GM12878 (cell line): Measurements from ENCODE around the gene DAAM2. TPM values are rescaled to one million over a fixed set of nuclear protein-coding genes. Genes with fewer than 3 reads are reported as not detected.

Experiments used
- ATAC-seq: fragments of 200-7000 bp; cut with Tn5 transposase; 3 replicates; pipeline ENCODE4 v1.9.1; 2020; ENCODE audit warnings: mild to moderate bottlenecking, moderate library complexity
- BruUV-seq: library from RNA; stranded (reverse); fragments of 400-500 nt; replicated peaks from 2 replicates; lab custom pipeline; 2021; lab: Mats Ljungman, UMichigan
- CTCF ChIA-PET: fragments of 300-600 bp; sonication (Branson Sonifier 250); formaldehyde crosslinking; extraction: SDS; loops from one replicate; lab custom pipeline; 2021; ENCODE audit warnings: inconsistent platforms; lab: Yijun Ruan, JAX
- POLR2A ChIA-PET: fragments of 350-600 bp; formaldehyde crosslinking; extraction: SDS; loops from one replicate; lab custom pipeline; 2021; ENCODE audit warnings: inconsistent platforms; lab: Charles Lee
- RAD21 ChIA-PET: fragments of 300-600 bp; sonication (Branson Sonifier 250); formaldehyde crosslinking; loops from one replicate; lab custom pipeline; 2023; ENCODE audit warnings: antibody characterized with exemption; ENCODE audit not compliant: unreplicated experiment; lab: Charles Lee
- SMC1A ChIA-PET: fragments of 300-600 bp; sonication (Branson Sonifier 250); formaldehyde crosslinking; loops from one replicate; lab custom pipeline; 2023; ENCODE audit not compliant: unreplicated experiment, uncharacterized antibody; lab: Charles Lee
- DNase-seq: peaks from one replicate; pipeline ENCODE4 v3.0.0-alpha.2; 2011; ENCODE audit warnings: low read depth, low spot score
- FAIRE-seq: peaks from 3 replicates; lab custom pipeline; 2011; peaks lifted over from hg19 to GRCh38; lab: Jason Lieb, UNC
- H2AFZ ChIP-seq: 2 replicates; pipeline ENCODE4 v1.6.0; 2011; ENCODE audit warnings: low read depth, low read length, control low read depth; ENCODE audit not compliant: control insufficient read depth
- H3K27ac ChIP-seq: 2 replicates; pipeline ENCODE4 v1.5.1; 2011; ENCODE audit warnings: control low read depth; ENCODE audit not compliant: control insufficient read depth, insufficient read depth
- H3K27me3 ChIP-seq, 2 experiments: replicated peaks in 1 of 2; 2 replicates each; pipeline versions ENCODE4 v1.6.0 to v1.6.1; 2011; ENCODE audit warnings: low read length in 1 of 2; ENCODE audit not compliant: control insufficient read depth in 2 of 2, insufficient read depth in 2 of 2
- H3K36me3 ChIP-seq, 2 experiments: 2 replicates each; pipeline ENCODE4 v1.5.1; 2011; ENCODE audit warnings: low read length in 1 of 2; ENCODE audit not compliant: control insufficient read depth in 2 of 2, insufficient read depth in 2 of 2
- H3K4me1 ChIP-seq: 2 replicates; pipeline ENCODE4 v1.6.1; 2011; ENCODE audit warnings: mild to moderate bottlenecking, low read length, moderate library complexity, mixed read lengths; ENCODE audit not compliant: control insufficient read depth, insufficient read depth
- H3K4me2 ChIP-seq: 2 replicates; pipeline ENCODE4 v1.6.0; 2011; ENCODE audit warnings: control low read depth; ENCODE audit not compliant: control insufficient read depth, insufficient read depth
- H3K4me3 ChIP-seq: fragments of 200-600 bp; sonication (generic); 2 replicates; pipeline ENCODE4 v1.5.1; 2016
- H3K79me2 ChIP-seq: 2 replicates; pipeline ENCODE4 v1.6.0; 2011; ENCODE audit warnings: low read length; ENCODE audit not compliant: control insufficient read depth, insufficient read depth
- H3K9ac ChIP-seq: 2 replicates; pipeline ENCODE4 v1.8.0; 2011; ENCODE audit warnings: low read length, control low read depth, mixed read lengths; ENCODE audit not compliant: control insufficient read depth, insufficient read depth
- H3K9me3 ChIP-seq: replicated peaks from 3 replicates; pipeline ENCODE4 v1.5.1; 2011; ENCODE audit warnings: mild to moderate bottlenecking, low read length; ENCODE audit not compliant: control insufficient read depth, insufficient read depth
- H4K20me1 ChIP-seq: 2 replicates; pipeline ENCODE4 v1.6.0; 2011; ENCODE audit not compliant: control insufficient read depth, insufficient read depth
- BCL3 ChIP-seq: IDR thresholded peaks from 2 replicates; pipeline ENCODE4 v1.6.1; 2011; ENCODE audit warnings: borderline replicate concordance, low read depth, mild to moderate bottlenecking, moderate library complexity, low read length; ENCODE audit not compliant: insufficient read depth, poor library complexity, severe bottlenecking
- CREB1 ChIP-seq: IDR thresholded peaks from 2 replicates; pipeline ENCODE4 v1.6.1; 2012; ENCODE audit warnings: low read depth, mild to moderate bottlenecking, inconsistent platforms
- E2F8 ChIP-seq: fragments of 450-650 bp; IDR thresholded peaks from 2 replicates; pipeline ENCODE4 v1.6.1; 2018; ENCODE audit warnings: mild to moderate bottlenecking, low read depth, moderate library complexity; ENCODE audit not compliant: partially characterized antibody
- ZNF274 ChIP-seq: IDR thresholded peaks from one replicate; pipeline ENCODE4 v1.8.0; 2011; ENCODE audit not compliant: insufficient read length, insufficient read depth
- WGBS: methylation state at CpG from one replicate; pipeline ENCODE4 v1.1.6; 2016; ENCODE audit warnings: low lambda C conversion rate; ENCODE audit not compliant: insufficient replicate concordance, insufficient coverage; ENCODE audit errors: missing lambda C conversion rate; 5-methylcytosine and 5-hydroxymethylcytosine counted together
- in situ Hi-C: fragments of 300-500 bp; cut with MboI; formaldehyde crosslinking; loops from 9 replicates; pipeline ENCODE4 v1.14.3; 2018; ENCODE audit warnings: mixed read lengths
- intact Hi-C: fragments of 100-400 bp; cut with micrococcal nuclease; formaldehyde crosslinking; loops from one replicate; pipeline ENCODE4 v1.14.2; 2022; ENCODE audit not compliant: unreplicated experiment
- polyA plus RNA-seq, 11 experiments: library from polyadenylated mRNA; depleted of rRNA in 4 of 11; unstranded in 6 of 11; stranded (reverse) in 5 of 11; fragments of >200 nt; fragmentation: Nextera tagmentation in 4 of 11; fragmentation: Illumina TruSeq in 1 of 11; extraction: Ambion mirVana in 4 of 11; extraction: Trizol in 1 of 11; gene quantifications; 1 replicate in 1 of 11; 2 replicates in 10 of 11; pipeline versions ENCODE4 v1.2.1 to v1.2.3, GENCODE V29; 2011 to 2016; ENCODE audit warnings: inconsistent platforms in 2 of 11, missing spikeins in 2 of 11, low read depth in 1 of 11
- total RNA-seq, 4 experiments: library from RNA; depleted of rRNA in 3 of 4; stranded (reverse); fragments of >200 nt in 3 of 4; fragmentation: Illumina TruSeq in 1 of 4; extraction: Trizol in 1 of 4; gene quantifications; 2 replicates each; pipeline versions ENCODE4 v1.2.1 to v1.2.3, GENCODE V29; 2013 to 2021

DAAM2 gene
- total and polyA plus RNA-seq, 10 of the 15 experiments (the other 5 are each of a cell fraction or from before 2014, with no cell fraction given): 0.05 to 0.22 TPM; not detected in 8

GRCh38 chr6:39902136-39902535 lies 110.0 kb downstream of the DAAM2 start:
- CTCF ChIA-PET: no interaction called here
- peaks cover 0 to 1% of the 10 kb centered on the region in 2 experiments; a peak in 1 of 4 replicates for H3K27me3 ChIP-seq
- no peak overlapping the region for H3K9ac ChIP-seq
- TF ChIP-seq ZNF274 (no peak), BCL3 (no peak), CREB1 (no peak), E2F8 (no peak)
- H3K9me3 ChIP-seq: no peaks in the 10 kb centered on the region
- no peak for ATAC-seq
- POLR2A ChIA-PET: no interaction called here
- SMC1A ChIA-PET: no interaction called here
- no peaks in the 10 kb centered on the region for H4K20me1 ChIP-seq
- H3K4me3 ChIP-seq: no peak overlapping the region
- no peak overlapping the region for H3K4me2 ChIP-seq
- no peak for FAIRE-seq
- no peaks in the 10 kb centered on the region for H3K79me2 ChIP-seq
- RAD21 ChIA-PET: interaction anchor here (1.2 kb wide), 1 partner anchor 79 kb away, joined by 3 read pairs; no protein-coding TSS in a partner anchor
- no peak for DNase-seq
- no peak overlapping the region for H2AFZ ChIP-seq
- intact Hi-C loops: no loop called here
- no peaks in the 10 kb centered on the region for H3K4me1 ChIP-seq
- 50% methylated on average over 2 of the region's 2 CpGs for WGBS
- no TSS peak for BruUV-seq
- no peak overlapping the region for H3K27ac ChIP-seq
- H3K36me3 ChIP-seq: no peaks in the 10 kb centered on the region
- in situ Hi-C loops: no loop called here
